Caco-2 (cell line): ENCODE data around the gene PKD2. TPM values are rescaled to one million over a fixed set of nuclear protein-coding genes. Genes with fewer than 3 reads are reported as not detected.
"Not testable (repeated sequence)": the region's sequence is repeated elsewhere in the genome, so short reads cannot be mapped to it uniquely, and the experiment has no call there.

Experiments
- BruUV-seq: library from RNA; stranded (reverse); fragments of 400-500 nt; replicated peaks from 2 replicates; lab custom pipeline; 2021; lab: Mats Ljungman, UMichigan
- CTCF ChIA-PET: fragments of 300-600 bp; sonication (Branson Sonifier 250); formaldehyde crosslinking; loops from one replicate; lab custom pipeline; 2022; ENCODE audit warnings: antibody characterized with exemption; lab: Charles Lee
- POLR2A ChIA-PET: fragments of 300-600 bp; sonication (Branson Sonifier 250); formaldehyde crosslinking; loops from one replicate; lab custom pipeline; 2022; ENCODE audit warnings: antibody characterized with exemption; lab: Charles Lee
- DNase-seq, 2 experiments: peaks; one replicate each; pipeline versions ENCODE4 v3.0.0 to v3.0.0-alpha.2; 2020 to 2022
- H3K27me3 ChIP-seq: replicated peaks from 2 replicates; pipeline ENCODE4 v1.6.0; 2011; ENCODE audit warnings: low read length; ENCODE audit not compliant: control insufficient read depth, insufficient read depth
- H3K36me3 ChIP-seq: 2 replicates; pipeline ENCODE4 v1.5.1; 2011; ENCODE audit warnings: low read length; ENCODE audit not compliant: control insufficient read depth, insufficient read depth
- H3K4me1 ChIP-seq: fragments of 250-450 bp; sonication (Bioruptor Pico); 2 replicates; pipeline ENCODE4 v1.5.1; 2020; ENCODE audit warnings: mild to moderate bottlenecking
- H3K4me3 ChIP-seq: 2 replicates; pipeline ENCODE4 v1.5.1; 2011; ENCODE audit warnings: low read depth, mild to moderate bottlenecking, control low read depth, low read length
- H3K9me3 ChIP-seq: fragments of 250-450 bp; sonication (Bioruptor Pico); 2 replicates; pipeline ENCODE4 v1.5.1; 2020; ENCODE audit warnings: mild to moderate bottlenecking, moderate library complexity
- H3K27ac Mint-ChIP-seq: one replicate; pipeline ENCODE4 v1.8.0; 2022; ENCODE audit warnings: mixed read lengths; ENCODE audit not compliant: unreplicated experiment
- H3K27me3 Mint-ChIP-seq: one replicate; pipeline ENCODE4 v1.8.0; 2022; ENCODE audit warnings: mixed read lengths; ENCODE audit not compliant: insufficient read depth, unreplicated experiment
- H3K36me3 Mint-ChIP-seq: one replicate; pipeline ENCODE4 v1.8.0; 2022; ENCODE audit warnings: mild to moderate bottlenecking, mixed read lengths; ENCODE audit not compliant: insufficient read depth, unreplicated experiment
- H3K4me1 Mint-ChIP-seq: one replicate; pipeline ENCODE4 v1.8.0; 2022; ENCODE audit warnings: low read depth, mixed read lengths; ENCODE audit not compliant: unreplicated experiment
- H3K4me3 Mint-ChIP-seq: one replicate; pipeline ENCODE4 v1.8.0; 2022; ENCODE audit warnings: mild to moderate bottlenecking, moderate library complexity, mixed read lengths; ENCODE audit not compliant: unreplicated experiment
- H3K9me3 Mint-ChIP-seq: one replicate; pipeline ENCODE4 v1.8.0; 2022; ENCODE audit warnings: mixed read lengths; ENCODE audit not compliant: unreplicated experiment
- intact Hi-C: fragments of 100-400 bp; cut with micrococcal nuclease; formaldehyde crosslinking; loops from one replicate; pipeline ENCODE4 v1.10.0; 2022; ENCODE audit not compliant: unreplicated experiment
- total RNA-seq: library from RNA; stranded (reverse); gene quantifications from 2 replicates; pipeline ENCODE4 v1.2.3, GENCODE V29; 2022
- TF ChIP-seq, protein P1 (sequence below), 2 experiments: fragments of 200-600 bp in 1 of 2; IDR thresholded peaks; 1 replicate in 1 of 2; 2 replicates in 1 of 2; pipeline versions ENCODE4 v1.5.1 to v1.8.0; 2011 to 2022; ENCODE audit warnings: antibody characterized with exemption in 1 of 2, control low read depth in 1 of 2, inconsistent platforms in 1 of 2, low read depth in 1 of 2, low read length in 1 of 2, mild to moderate bottlenecking in 1 of 2, moderate library complexity in 1 of 2; ENCODE audit not compliant: insufficient read depth in 1 of 2, severe bottlenecking in 1 of 2, unreplicated experiment in 1 of 2

Gene PKD2
- total RNA-seq, 1 experiment from 2014 or later: 7.3 TPM

DNA sequence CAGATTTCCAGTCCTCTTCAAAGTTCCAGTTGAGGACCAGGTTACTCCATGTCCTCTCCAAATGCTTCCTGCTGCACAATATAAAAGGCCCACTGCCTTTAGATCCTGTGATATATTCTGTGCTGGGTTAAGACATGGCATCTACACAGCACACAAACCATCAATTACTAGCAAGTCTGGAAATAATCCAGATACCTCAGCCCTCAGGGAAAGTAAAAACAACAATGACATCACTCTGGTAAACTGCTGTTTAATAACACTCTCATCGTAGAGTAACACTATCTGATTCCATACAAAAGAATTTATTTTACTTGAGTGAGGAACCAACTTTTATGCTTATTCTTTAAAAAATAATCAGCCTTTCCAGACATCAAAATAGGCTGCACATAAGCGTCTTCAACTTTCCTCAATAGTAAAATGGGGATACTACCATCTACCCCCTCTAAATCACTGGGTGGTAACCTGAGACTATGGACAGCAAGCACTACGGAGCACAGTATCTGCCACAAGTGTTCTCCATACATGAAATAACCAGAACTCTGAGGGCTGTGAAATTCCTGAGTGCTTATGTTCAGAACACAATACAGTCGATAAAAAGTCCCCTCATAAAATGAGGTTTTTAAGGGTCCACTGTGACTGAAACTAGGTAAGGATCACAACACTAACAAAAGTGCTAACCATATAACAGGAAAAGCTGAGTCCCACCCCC, 97.6 kb downstream of the PKD2 start:
- CTCF ChIA-PET: no interaction called here
- TF ChIP-seq, protein P1, sequence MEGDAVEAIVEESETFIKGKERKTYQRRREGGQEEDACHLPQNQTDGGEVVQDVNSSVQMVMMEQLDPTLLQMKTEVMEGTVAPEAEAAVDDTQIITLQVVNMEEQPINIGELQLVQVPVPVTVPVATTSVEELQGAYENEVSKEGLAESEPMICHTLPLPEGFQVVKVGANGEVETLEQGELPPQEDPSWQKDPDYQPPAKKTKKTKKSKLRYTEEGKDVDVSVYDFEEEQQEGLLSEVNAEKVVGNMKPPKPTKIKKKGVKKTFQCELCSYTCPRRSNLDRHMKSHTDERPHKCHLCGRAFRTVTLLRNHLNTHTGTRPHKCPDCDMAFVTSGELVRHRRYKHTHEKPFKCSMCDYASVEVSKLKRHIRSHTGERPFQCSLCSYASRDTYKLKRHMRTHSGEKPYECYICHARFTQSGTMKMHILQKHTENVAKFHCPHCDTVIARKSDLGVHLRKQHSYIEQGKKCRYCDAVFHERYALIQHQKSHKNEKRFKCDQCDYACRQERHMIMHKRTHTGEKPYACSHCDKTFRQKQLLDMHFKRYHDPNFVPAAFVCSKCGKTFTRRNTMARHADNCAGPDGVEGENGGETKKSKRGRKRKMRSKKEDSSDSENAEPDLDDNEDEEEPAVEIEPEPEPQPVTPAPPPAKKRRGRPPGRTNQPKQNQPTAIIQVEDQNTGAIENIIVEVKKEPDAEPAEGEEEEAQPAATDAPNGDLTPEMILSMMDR (IDR thresholded peaks at IDR 0.05; ENCODE audit: insufficient read depth in 1 of 2, low read depth in 1 of 2, low read length in 1 of 2, severe bottlenecking in 1 of 2, unreplicated experiment in 1 of 2): no peak
- H3K36me3 ChIP-seq: no peaks in the 10 kb centered on the region
- no peak overlapping the region for H3K4me3 ChIP-seq
- POLR2A ChIA-PET: no interaction called here
- DNase-seq: no peak
- intact Hi-C loops: loop anchor here (5.0 kb wide), 1 partner anchor 107 kb away; no protein-coding TSS in a partner anchor
- no TSS peak for BruUV-seq
- no peaks in the 10 kb centered on the region for H3K9me3 ChIP-seq
- Mint-ChIP-seq H3K36me3 (peaks cover 29% of the 10 kb centered on the region), H3K4me3 (no peak overlapping the region), H3K9me3 (no peaks in the 10 kb centered on the region), H3K4me1 (peaks cover 27% of the 10 kb centered on the region), H3K27ac (peak overlapping the region; percentile 15), H3K27me3 (no peaks in the 10 kb centered on the region)
- H3K27me3 ChIP-seq: no peaks in the 10 kb centered on the region
- H3K4me1 ChIP-seq: peaks cover 42% of the 10 kb centered on the region

DNA sequence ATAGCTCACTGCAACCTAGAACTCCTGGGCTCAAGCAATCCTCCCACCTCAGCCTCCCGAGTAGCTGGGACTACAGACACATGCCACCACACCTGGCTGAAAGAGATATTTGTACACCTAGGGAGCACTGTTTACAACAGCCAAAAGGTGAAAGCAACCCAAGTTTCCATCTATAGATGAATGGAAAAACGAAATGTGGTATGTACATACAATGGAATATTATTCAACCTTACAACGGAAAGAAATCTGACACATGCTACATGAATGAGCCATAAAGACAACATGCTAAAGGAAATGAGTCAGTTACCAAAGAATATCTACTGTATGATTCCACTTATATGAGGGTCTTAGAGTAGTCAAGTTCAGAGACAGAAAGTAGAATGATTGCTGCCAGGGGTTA, 98.8 kb downstream of the PKD2 start:
- ChIA-PET CTCF (no interaction called here), POLR2A (no interaction called here)
- Mint-ChIP-seq H3K4me1 (peaks cover 27% of the 10 kb centered on the region), H3K36me3 (peaks cover 21% of the 10 kb centered on the region), H3K9me3 (no peaks in the 10 kb centered on the region), H3K27me3 (no peaks in the 10 kb centered on the region), H3K4me3 (peak overlapping the region; percentile 40), H3K27ac (no peak overlapping the region)
- no peak for DNase-seq
- peaks cover 52% of the 10 kb centered on the region for H3K4me1 ChIP-seq
- intact Hi-C loops: loop anchor here (2.0 to 5.0 kb wide), 2 partner anchors 51 to 106 kb away; no protein-coding TSS in a partner anchor
- TF ChIP-seq, protein P1 (IDR thresholded peaks at IDR 0.05; ENCODE audit: insufficient read depth in 1 of 2, low read depth in 1 of 2, low read length in 1 of 2, severe bottlenecking in 1 of 2, unreplicated experiment in 1 of 2): no peak
- H3K9me3 ChIP-seq: no peaks in the 10 kb centered on the region
- H3K27me3 ChIP-seq: no peaks in the 10 kb centered on the region
- no TSS peak for BruUV-seq
- no peaks in the 10 kb centered on the region for H3K36me3 ChIP-seq
- no peak overlapping the region for H3K4me3 ChIP-seq

DNA sequence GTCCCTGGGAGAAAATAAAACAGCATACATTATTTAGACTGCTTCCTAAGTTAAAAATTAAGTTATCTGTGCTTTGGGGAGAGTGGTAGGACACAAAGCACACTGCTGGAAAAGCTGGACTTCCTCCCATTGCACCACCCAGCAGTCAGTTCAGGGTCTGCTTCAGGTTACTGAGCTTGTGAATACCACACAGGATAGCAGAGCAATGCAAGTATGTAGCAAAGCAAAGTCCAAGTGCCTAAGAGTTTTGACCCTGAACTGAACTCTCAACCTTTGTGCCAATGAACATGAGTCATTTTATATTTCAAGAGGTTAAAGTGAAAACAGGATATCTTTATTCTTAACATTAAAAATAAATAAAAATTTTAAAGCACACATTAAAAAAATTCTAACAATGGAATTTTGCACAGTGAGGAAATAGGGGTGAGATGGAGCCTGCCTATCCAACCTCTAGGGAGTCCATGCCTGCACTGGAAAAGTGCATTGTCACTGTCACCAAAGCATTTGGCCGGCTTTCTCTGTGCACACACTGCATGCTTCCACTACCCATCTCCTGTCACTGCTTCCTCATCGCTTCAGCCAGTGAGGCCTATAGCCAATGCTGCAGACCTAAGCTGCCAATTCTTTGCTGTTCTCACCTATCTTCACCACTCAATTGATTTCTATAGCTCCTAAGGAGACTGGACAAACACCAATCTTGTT, 100.1 kb downstream of the PKD2 start:
- ChIA-PET POLR2A (interaction anchor here (0.5 to 1.5 kb wide), 2 partner anchors 51 to 90 kb away, joined by 4 to 5 read pairs; partner anchors contain the start of gene ABCG2), CTCF (interaction anchor here (0.6 to 1.5 kb wide), 3 partner anchors 40 to 90 kb away, joined by 3 to 4 read pairs (median 3); no protein-coding TSS in a partner anchor)
- no TSS peak for BruUV-seq
- Mint-ChIP-seq H3K27me3 (no peaks in the 10 kb centered on the region), H3K4me1 (peaks cover 33% of the 10 kb centered on the region), H3K27ac (peak overlapping the region; percentile 83), H3K36me3 (peaks cover 21% of the 10 kb centered on the region), H3K9me3 (no peaks in the 10 kb centered on the region), H3K4me3 (no peak overlapping the region)
- no peaks in the 10 kb centered on the region for H3K27me3 ChIP-seq
- peak; percentile 67 to 83 for DNase-seq
- no peaks in the 10 kb centered on the region for H3K9me3 ChIP-seq
- intact Hi-C loops: loop anchor here (1.0 to 5.0 kb wide), 4 partner anchors 38 to 105 kb away; no protein-coding TSS in a partner anchor
- TF ChIP-seq, protein P1 (IDR thresholded peaks at IDR 0.05; ENCODE audit: insufficient read depth in 1 of 2, low read depth in 1 of 2, low read length in 1 of 2, severe bottlenecking in 1 of 2, unreplicated experiment in 1 of 2): no peak
- H3K36me3 ChIP-seq: no peaks in the 10 kb centered on the region
- H3K4me1 ChIP-seq: peaks cover 57% of the 10 kb centered on the region
- no peak overlapping the region for H3K4me3 ChIP-seq

DNA sequence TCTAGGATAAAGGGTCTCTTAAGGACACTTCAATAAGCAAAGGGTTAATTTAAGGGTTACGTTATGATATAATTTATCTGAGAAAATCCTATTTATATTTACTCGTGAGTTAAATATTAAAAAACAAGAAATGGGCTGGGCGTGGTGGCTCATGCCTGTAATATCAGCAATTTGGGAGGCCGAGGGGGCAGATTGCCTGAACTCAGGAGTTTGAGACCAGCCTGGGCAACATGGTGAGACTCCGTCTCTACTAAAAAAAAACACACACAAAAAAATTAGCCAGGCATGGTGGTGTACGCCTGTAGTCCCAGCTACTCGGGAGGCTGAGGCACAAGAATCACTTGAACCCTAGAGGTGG, 100.7 kb downstream of the PKD2 start:
- H3K9me3 Mint-ChIP-seq, H3K9me3 ChIP-seq, H3K36me3 ChIP-seq, H3K27me3 Mint-ChIP-seq, BruUV-seq, H3K4me3 Mint-ChIP-seq, H3K4me3 ChIP-seq, H3K27me3 ChIP-seq: not testable (repeated sequence)
- POLR2A ChIA-PET: interaction anchor here (1.5 kb wide), 1 partner anchor 51 kb away, joined by 5 read pairs; the partner anchor contains the start of gene ABCG2
- Mint-ChIP-seq H3K36me3 (peaks cover 26% of the 10 kb centered on the region), H3K4me1 (peaks cover 39% of the 10 kb centered on the region), H3K27ac (peak overlapping the region; percentile 83)
- peaks cover 62% of the 10 kb centered on the region for H3K4me1 ChIP-seq
- intact Hi-C loops: loop anchor here (2.0 to 5.0 kb wide), 2 partner anchors 43 to 104 kb away; no protein-coding TSS in a partner anchor
- DNase-seq: peak in 1 of 2 experiments; percentile 5
- CTCF ChIA-PET: interaction anchor here (1.5 kb wide), 1 partner anchor 40 kb away, joined by 4 read pairs; no protein-coding TSS in a partner anchor
